Common myeloid progenitor, CD34-positive (primary cell): ENCODE results near the gene PPP1R9A.

Source experiments
- CTCF ChIA-PET: fragments of 350-600 bp; sonication (Branson Sonifier 250); formaldehyde crosslinking; loops from one replicate; lab custom pipeline; 2021; ENCODE audit warnings: antibody characterized with exemption; lab: Charles Lee
- POLR2A ChIA-PET: fragments of 350-600 bp; sonication (Branson Sonifier 250); formaldehyde crosslinking; loops from one replicate; lab custom pipeline; 2021; ENCODE audit warnings: antibody characterized with exemption; lab: Charles Lee
- DNase-seq, 3 donors: peaks; one replicate each; pipeline versions ENCODE4 v3.0.0 to v3.0.0-alpha.2; 2013
- H3K27ac ChIP-seq, 2 experiments: 1 replicate in 1 of 2; 2 replicates in 1 of 2; pipeline ENCODE4 v1.7.0; 2013; ENCODE audit warnings: inconsistent platforms in 2 of 2, low read length in 2 of 2, mild to moderate bottlenecking in 2 of 2, low read depth in 1 of 2, moderate library complexity in 1 of 2; ENCODE audit not compliant: severe bottlenecking in 2 of 2, insufficient read depth in 1 of 2, poor library complexity in 1 of 2
- H3K27me3 ChIP-seq, 5 experiments: replicated peaks in 2 of 5; 1 replicate in 3 of 5; 2 replicates in 2 of 5; pipeline versions ENCODE4 v1.6.1 to v1.7.0; 2013; ENCODE audit warnings: low read length in 4 of 5, mild to moderate bottlenecking in 2 of 5, moderate library complexity in 2 of 5, inconsistent platforms in 1 of 5; ENCODE audit not compliant: insufficient read depth in 5 of 5, control insufficient read depth in 4 of 5
- H3K36me3 ChIP-seq, 4 experiments: 1 replicate in 2 of 4; 2 replicates in 2 of 4; pipeline versions ENCODE4 v1.6.1 to v1.7.0; 2013; ENCODE audit warnings: low read length in 3 of 4, control low read depth in 1 of 4, mild to moderate bottlenecking in 1 of 4; ENCODE audit not compliant: control insufficient read depth in 4 of 4, insufficient read depth in 4 of 4
- H3K4me1 ChIP-seq, 4 experiments: 1 replicate in 3 of 4; 2 replicates in 1 of 4; pipeline versions ENCODE4 v1.6.1 to v1.7.1; 2013; ENCODE audit warnings: low read length in 3 of 4, mild to moderate bottlenecking in 3 of 4, control low read depth in 1 of 4, inconsistent platforms in 1 of 4, moderate library complexity in 1 of 4; ENCODE audit not compliant: control insufficient read depth in 4 of 4, insufficient read depth in 4 of 4; ENCODE audit errors: control extremely low read depth in 1 of 4
- H3K4me3 ChIP-seq, 7 experiments: 1 replicate in 4 of 7; 2 replicates in 3 of 7; pipeline versions ENCODE4 v1.5.1 to v1.7.0; 2013; ENCODE audit warnings: mild to moderate bottlenecking in 7 of 7, low read length in 6 of 7, moderate library complexity in 6 of 7, inconsistent platforms in 2 of 7, low read depth in 2 of 7, control low read depth in 1 of 7; ENCODE audit not compliant: insufficient read depth in 4 of 7, control insufficient read depth in 1 of 7; ENCODE audit errors: extremely low read depth in 1 of 7
- H3K9me3 ChIP-seq, 5 experiments: 1 replicate in 4 of 5; 2 replicates in 1 of 5; pipeline versions ENCODE4 v1.6.1 to v1.7.1; 2013; ENCODE audit warnings: low read length in 4 of 5, mild to moderate bottlenecking in 2 of 5, inconsistent platforms in 1 of 5, low read depth in 1 of 5, moderate library complexity in 1 of 5; ENCODE audit not compliant: control insufficient read depth in 4 of 5, insufficient read depth in 2 of 5; ENCODE audit errors: control extremely low read depth in 1 of 5
- WGBS: methylation state at CpG from one replicate; pipeline ENCODE4 v1.1.5; 2013; ENCODE audit not compliant: insufficient coverage; 5-methylcytosine and 5-hydroxymethylcytosine counted together

Gene PPP1R9A

DNA sequence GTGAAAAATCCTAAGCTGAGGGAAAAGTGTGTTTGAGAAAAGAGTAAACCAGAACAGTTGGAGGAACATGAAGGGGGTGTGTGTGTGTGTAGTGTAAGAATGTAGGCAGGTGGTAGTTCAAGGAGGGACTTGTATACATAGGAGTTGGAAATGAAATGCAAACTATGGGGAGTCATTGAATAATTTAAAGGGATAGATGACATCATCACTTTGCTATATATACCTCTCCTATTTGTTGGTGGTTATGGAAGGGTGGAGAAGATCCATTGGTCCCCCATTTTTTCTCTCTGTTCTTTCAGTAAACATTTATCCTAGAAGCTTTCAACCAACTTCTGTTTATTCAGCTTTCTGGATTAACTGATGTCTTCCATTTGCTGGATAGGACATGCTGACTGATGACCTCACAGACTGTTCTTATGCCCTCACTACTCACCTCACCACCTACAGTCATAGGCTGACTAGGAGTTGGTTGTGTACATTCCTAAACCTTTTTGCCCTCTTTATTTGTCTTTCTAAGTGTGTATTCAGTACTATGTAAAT is 20.8 kb downstream of the PPP1R9A start:
- ChIA-PET POLR2A (no interaction called here), CTCF (interaction anchor here (1.2 kb wide), 1 partner anchor 10 kb away, joined by 3 read pairs; no protein-coding TSS in a partner anchor)
- Histone ChIP-seq H3K27ac (no peak overlapping the region), H3K9me3 (no peaks in the 10 kb centered on the region), H3K36me3 (no peaks in the 10 kb centered on the region), H3K4me3 (no peak overlapping the region), H3K4me1 (peaks cover 0 to 5% (median under 1%) of the 10 kb centered on the region in 4 experiments), H3K27me3 (peaks cover 0 to 4% (median 0%) of the 10 kb centered on the region in 5 experiments)
- no peak for DNase-seq

DNA sequence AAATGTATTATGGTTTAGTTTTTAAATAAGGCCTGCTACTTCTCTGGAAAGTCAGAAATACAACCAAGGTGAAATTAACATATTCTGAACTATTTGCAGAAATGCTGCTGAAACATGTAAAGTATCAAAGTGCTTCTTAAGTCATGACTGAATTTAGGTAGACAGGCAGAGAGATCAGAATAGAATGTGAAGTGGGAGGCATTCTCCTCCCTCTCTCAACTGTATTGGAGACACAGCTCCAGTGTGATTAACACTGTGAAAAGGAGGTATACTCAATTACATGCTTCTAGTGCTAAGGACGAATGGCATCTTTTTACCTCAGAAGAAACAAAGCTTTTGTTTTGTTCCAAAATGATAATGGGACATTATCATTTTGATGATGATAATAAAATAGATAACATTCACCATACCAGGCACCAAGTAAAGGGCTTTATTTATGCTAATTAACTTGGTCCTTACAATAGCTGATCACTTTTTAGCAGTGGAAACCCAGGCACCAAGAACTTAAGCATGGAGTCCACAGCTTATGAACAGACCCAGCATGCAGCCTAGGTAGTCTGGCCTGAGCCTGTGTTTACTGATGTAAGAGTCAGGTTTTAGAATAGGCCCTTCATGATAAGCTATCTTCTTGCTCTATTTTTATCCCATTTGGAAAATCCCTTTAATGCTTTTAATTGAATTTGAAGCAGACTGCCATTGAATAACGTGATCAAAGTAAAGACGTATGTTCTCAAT is 26.0 kb downstream of the PPP1R9A start:
- H3K27ac ChIP-seq: no peak overlapping the region
- H3K9me3 ChIP-seq: no peaks in the 10 kb centered on the region
- WGBS: no CpG with 5 or more reads among the region's 3 CpGs
- no peak for DNase-seq
- ChIA-PET POLR2A (no interaction called here), CTCF (interaction anchor here (1.4 to 1.7 kb wide), 2 partner anchors 9 to 10 kb away, joined by 4 read pairs; no protein-coding TSS in a partner anchor)
- no peaks in the 10 kb centered on the region for H3K27me3 ChIP-seq
- no peak overlapping the region for H3K4me3 ChIP-seq
- no peaks in the 10 kb centered on the region for H3K4me1 ChIP-seq
- no peaks in the 10 kb centered on the region for H3K36me3 ChIP-seq

DNA sequence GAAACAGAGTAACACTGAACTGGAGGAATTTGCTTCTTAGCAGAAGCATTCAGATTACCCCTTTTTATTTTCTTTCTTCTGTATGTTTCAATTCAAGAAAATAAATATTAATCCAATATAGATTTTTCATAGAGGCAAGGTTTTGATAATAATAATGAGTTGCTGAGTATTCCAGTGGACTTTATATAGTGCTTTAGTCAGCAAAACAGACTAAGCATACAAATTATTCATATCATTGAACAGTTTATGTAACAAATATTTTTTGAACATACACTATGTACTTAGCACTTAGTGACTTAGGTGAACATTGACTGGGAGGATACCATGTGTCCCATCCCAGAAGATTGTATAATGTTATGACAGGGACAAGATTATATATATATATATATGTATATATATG is 32.0 kb downstream of the PPP1R9A start:
- ChIA-PET CTCF (no interaction called here), POLR2A (no interaction called here)
- H3K4me3 ChIP-seq: no peak overlapping the region
- H3K4me1 ChIP-seq: peaks cover 0 to 12% (median 2%) of the 10 kb centered on the region in 4 experiments
- H3K36me3 ChIP-seq: no peaks in the 10 kb centered on the region
- no peak overlapping the region for H3K27ac ChIP-seq
- no peak for DNase-seq
- no peaks in the 10 kb centered on the region for H3K9me3 ChIP-seq
- no peaks in the 10 kb centered on the region for H3K27me3 ChIP-seq

DNA sequence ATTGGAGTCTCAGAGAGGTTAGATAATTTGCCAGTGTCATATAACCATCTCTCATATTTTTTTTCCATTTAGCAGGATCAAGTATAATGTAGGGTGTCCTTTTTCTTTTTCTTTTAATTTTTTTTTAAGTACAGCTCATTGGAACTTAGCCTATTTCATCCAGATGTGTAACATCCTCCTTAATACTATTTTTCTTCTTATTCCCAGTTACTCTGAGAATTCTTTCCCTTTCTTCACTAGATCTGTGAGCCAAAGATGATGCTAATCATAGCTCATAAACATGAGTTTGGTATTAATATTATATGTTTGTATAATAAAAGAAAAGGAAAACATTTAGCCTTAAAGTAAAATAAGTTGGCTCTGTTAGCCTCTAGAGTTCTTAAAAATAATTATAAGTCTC is 32.8 kb downstream of the PPP1R9A start:
- H3K27me3 ChIP-seq: no peaks in the 10 kb centered on the region
- ChIA-PET CTCF (no interaction called here), POLR2A (no interaction called here)
- H3K27ac ChIP-seq: no peak overlapping the region
- no peaks in the 10 kb centered on the region for H3K9me3 ChIP-seq
- DNase-seq: no peak
- no peaks in the 10 kb centered on the region for H3K36me3 ChIP-seq
- H3K4me1 ChIP-seq: peaks cover 0 to 12% (median 2%) of the 10 kb centered on the region in 4 experiments
- no peak overlapping the region for H3K4me3 ChIP-seq

DNA sequence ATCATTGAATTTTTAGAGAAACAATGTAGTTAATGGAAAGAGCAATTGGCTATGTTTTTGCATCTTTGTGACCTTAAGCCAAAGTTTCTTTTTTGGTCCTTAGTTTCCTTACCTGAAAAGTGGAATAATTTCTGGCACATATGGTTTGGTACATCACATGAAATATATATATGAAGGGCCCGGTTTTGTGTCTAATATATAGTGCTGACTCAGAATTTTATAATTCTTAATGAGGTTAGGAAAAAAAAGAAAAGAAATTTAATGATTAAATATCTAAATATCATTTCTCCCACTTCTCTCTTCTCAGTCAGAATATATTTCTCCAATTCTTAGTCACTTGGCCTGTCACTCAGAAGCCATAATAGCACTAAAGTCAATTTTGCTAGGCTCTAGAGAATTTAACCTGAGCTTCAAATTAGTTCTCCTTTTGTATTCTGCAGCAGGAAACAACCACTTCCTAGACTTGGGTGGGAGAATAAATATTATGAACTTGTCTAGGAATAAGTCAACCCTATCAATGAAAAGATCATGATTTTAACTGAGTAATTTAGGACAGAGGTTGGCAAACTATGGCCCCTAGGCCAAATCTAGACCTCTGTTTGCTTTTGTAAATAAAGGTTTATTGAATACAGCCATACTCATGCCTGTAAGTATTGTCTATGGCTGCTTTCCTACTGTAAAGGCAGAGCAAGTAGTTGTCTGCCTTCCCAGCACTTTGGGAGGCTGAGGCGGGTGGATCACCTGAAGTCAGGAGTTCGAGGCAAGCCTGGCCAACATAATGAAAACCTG is 34.6 kb downstream of the PPP1R9A start:
- H3K4me1 ChIP-seq: peaks cover 0 to 12% (median 2%) of the 10 kb centered on the region in 4 experiments

DNA sequence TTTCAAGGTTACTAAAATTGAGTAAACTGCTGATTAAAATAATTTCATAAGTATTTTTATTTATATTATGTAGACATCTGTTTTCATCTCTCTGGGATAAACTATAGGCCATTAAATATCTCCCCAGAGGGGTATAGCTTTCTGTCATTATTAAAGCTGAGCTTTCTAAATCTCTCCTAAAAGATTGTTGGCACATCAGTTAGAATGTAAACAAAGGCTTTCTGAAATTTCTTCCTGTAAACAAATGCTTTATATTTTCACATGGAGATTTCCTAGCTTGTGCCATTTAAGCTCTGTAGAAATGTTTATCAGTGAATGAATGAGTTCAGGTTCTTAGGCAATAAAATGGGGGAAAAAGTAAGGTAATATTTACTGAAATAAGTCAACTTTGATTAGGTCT is 35.7 kb downstream of the PPP1R9A start:
- DNase-seq: no peak
- no peaks in the 10 kb centered on the region for H3K9me3 ChIP-seq
- peaks cover 0 to 12% (median 2%) of the 10 kb centered on the region in 4 experiments for H3K4me1 ChIP-seq
- no peak overlapping the region for H3K27ac ChIP-seq
- H3K4me3 ChIP-seq: no peak overlapping the region
- H3K36me3 ChIP-seq: no peaks in the 10 kb centered on the region
- no peaks in the 10 kb centered on the region for H3K27me3 ChIP-seq
- ChIA-PET CTCF (interaction anchor here (0.8 kb wide), 1 partner anchor 9 kb away, joined by 4 read pairs; no protein-coding TSS in a partner anchor), POLR2A (no interaction called here)

More for the DNA sequence above, 34.6 kb downstream of the PPP1R9A start:
- Histone ChIP-seq H3K4me3 (no peak overlapping the region), H3K9me3 (no peaks in the 10 kb centered on the region), H3K27ac (no peak overlapping the region), H3K27me3 (no peaks in the 10 kb centered on the region), H3K36me3 (no peaks in the 10 kb centered on the region)
- peak; percentile 16 to 69 (median 60) for DNase-seq
- no CpG with 5 or more reads among the region's 3 CpGs for WGBS
- ChIA-PET CTCF (no interaction called here), POLR2A (no interaction called here)

DNA sequence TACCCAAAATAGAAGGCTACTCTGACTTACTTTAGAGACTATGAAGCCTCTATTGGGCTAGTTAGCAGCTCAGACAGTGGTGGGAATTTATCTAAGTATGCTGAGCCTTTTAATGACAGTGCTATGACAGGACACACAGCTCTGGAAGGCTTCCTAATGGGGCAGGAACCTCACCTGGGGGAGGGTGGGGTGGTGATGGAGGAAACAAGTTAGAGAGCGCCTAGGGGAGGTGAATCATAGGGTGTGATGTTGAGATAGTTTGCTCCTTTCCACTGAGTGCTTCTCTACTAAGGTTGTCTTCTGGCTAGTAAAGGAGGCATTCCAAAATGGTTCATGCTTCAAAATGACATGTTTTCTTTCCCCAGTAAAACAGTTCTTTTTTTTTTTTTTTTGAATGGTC is 42.1 kb downstream of the PPP1R9A start:
- Histone ChIP-seq H3K27me3 (no peaks in the 10 kb centered on the region), H3K9me3 (no peaks in the 10 kb centered on the region)

More for the DNA sequence above, 42.1 kb downstream of the PPP1R9A start:
- Histone ChIP-seq H3K4me1 (no peaks in the 10 kb centered on the region), H3K27ac (no peak overlapping the region), H3K4me3 (no peak overlapping the region), H3K36me3 (no peaks in the 10 kb centered on the region)
- ChIA-PET CTCF (interaction anchor here (1.1 kb wide), 1 partner anchor 61 kb away, joined by 3 read pairs; no protein-coding TSS in a partner anchor), POLR2A (no interaction called here)
- no CpG with 5 or more reads among the region's 1 CpG for WGBS
- no peak for DNase-seq
